Astrocyte (in vitro differentiated cells and primary cell): Measurements from ENCODE around the gene FLACC1. TPM values are rescaled to one million over a fixed set of nuclear protein-coding genes. Genes with fewer than 3 reads are reported as not detected.
A peak's percentile ranks its signal among the peaks of the same experiment; 100 is the strongest.
"Not testable (repeated sequence)": the region's sequence is repeated elsewhere in the genome, so short reads cannot be mapped to it uniquely, and the experiment has no call there.

ENCODE experiments used
- DNase-seq: peaks from one replicate; pipeline ENCODE4 v3.0.0-alpha.2; 2010; ENCODE audit warnings: low read depth
- FAIRE-seq: peaks from 2 replicates; lab custom pipeline; 2011; peaks lifted over from hg19 to GRCh38; lab: Jason Lieb, UNC
- H2AFZ ChIP-seq: 2 replicates; pipeline ENCODE4 v1.6.0; 2012; ENCODE audit warnings: low read depth, low read length, inconsistent platforms
- H3K27ac ChIP-seq: 2 replicates; pipeline ENCODE4 v1.5.1; 2011; ENCODE audit warnings: low read depth, low read length, inconsistent platforms
- H3K27me3 ChIP-seq: 2 replicates; pipeline ENCODE4 v1.6.0; 2011; ENCODE audit warnings: low read length, inconsistent platforms; ENCODE audit not compliant: insufficient read depth
- H3K36me3 ChIP-seq: 2 replicates; pipeline ENCODE4 v1.5.1; 2011; ENCODE audit warnings: low read length, inconsistent platforms; ENCODE audit not compliant: insufficient read depth
- H3K4me1 ChIP-seq: 2 replicates; pipeline ENCODE4 v1.5.1; 2011; ENCODE audit warnings: low read length, inconsistent platforms; ENCODE audit not compliant: insufficient read depth
- H3K4me2 ChIP-seq: 2 replicates; pipeline ENCODE4 v1.6.0; 2012; ENCODE audit warnings: low read length, inconsistent platforms
- H3K4me3 ChIP-seq: 2 replicates; pipeline ENCODE4 v1.5.1; 2011; ENCODE audit warnings: low read depth, mild to moderate bottlenecking, low read length, inconsistent platforms; ENCODE audit not compliant: insufficient read depth
- H3K79me2 ChIP-seq: 2 replicates; pipeline ENCODE4 v1.6.0; 2012; ENCODE audit warnings: mild to moderate bottlenecking, low read length, inconsistent platforms; ENCODE audit not compliant: insufficient read depth
- H3K9ac ChIP-seq: 2 replicates; pipeline ENCODE4 v1.6.0; 2012; ENCODE audit warnings: mild to moderate bottlenecking, low read length, inconsistent platforms
- H3K9me3 ChIP-seq: 2 replicates; pipeline ENCODE4 v1.5.1; 2012; ENCODE audit warnings: low read depth, mild to moderate bottlenecking, low read length, inconsistent platforms; ENCODE audit not compliant: insufficient read depth
- H4K20me1 ChIP-seq: 2 replicates; pipeline ENCODE4 v1.6.0; 2012; ENCODE audit warnings: low read length, inconsistent platforms; ENCODE audit not compliant: insufficient read depth
- H3K27ac Mint-ChIP-seq: one replicate; pipeline ENCODE4 v1.8.0; 2021; ENCODE audit warnings: mild to moderate bottlenecking, mixed read lengths; ENCODE audit not compliant: unreplicated experiment
- H3K27me3 Mint-ChIP-seq: one replicate; pipeline ENCODE4 v1.8.0; 2021; ENCODE audit warnings: low read depth, mixed read lengths; ENCODE audit not compliant: unreplicated experiment
- H3K36me3 Mint-ChIP-seq: one replicate; pipeline ENCODE4 v1.8.0; 2021; ENCODE audit warnings: low read depth, mixed read lengths; ENCODE audit not compliant: unreplicated experiment
- H3K4me1 Mint-ChIP-seq: one replicate; pipeline ENCODE4 v1.8.0; 2021; ENCODE audit warnings: low read depth, mixed read lengths; ENCODE audit not compliant: unreplicated experiment
- H3K4me3 Mint-ChIP-seq: one replicate; pipeline ENCODE4 v1.8.0; 2021; ENCODE audit warnings: mild to moderate bottlenecking, moderate library complexity, mixed read lengths; ENCODE audit not compliant: unreplicated experiment
- H3K9me3 Mint-ChIP-seq: one replicate; pipeline ENCODE4 v1.8.0; 2021; ENCODE audit warnings: mild to moderate bottlenecking, mixed read lengths; ENCODE audit not compliant: unreplicated experiment
- CTCF ChIP-seq: IDR thresholded peaks from 2 replicates; pipeline ENCODE4 v1.5.1; 2011; ENCODE audit warnings: low read depth, mild to moderate bottlenecking, inconsistent platforms, low read length, moderate library complexity; ENCODE audit not compliant: insufficient read depth
- EZH2 ChIP-seq: IDR thresholded peaks from 2 replicates; pipeline ENCODE4 v1.6.1; 2012; ENCODE audit warnings: mild to moderate bottlenecking, low read length, inconsistent platforms; ENCODE audit not compliant: insufficient read depth
- total RNA-seq: library from RNA; stranded (reverse); gene quantifications from 2 replicates; pipeline ENCODE4 v1.2.1, GENCODE V29; 2021

Gene FLACC1
- total RNA-seq, 1 donor from 2014 or later = 2.2 TPM

DNA sequence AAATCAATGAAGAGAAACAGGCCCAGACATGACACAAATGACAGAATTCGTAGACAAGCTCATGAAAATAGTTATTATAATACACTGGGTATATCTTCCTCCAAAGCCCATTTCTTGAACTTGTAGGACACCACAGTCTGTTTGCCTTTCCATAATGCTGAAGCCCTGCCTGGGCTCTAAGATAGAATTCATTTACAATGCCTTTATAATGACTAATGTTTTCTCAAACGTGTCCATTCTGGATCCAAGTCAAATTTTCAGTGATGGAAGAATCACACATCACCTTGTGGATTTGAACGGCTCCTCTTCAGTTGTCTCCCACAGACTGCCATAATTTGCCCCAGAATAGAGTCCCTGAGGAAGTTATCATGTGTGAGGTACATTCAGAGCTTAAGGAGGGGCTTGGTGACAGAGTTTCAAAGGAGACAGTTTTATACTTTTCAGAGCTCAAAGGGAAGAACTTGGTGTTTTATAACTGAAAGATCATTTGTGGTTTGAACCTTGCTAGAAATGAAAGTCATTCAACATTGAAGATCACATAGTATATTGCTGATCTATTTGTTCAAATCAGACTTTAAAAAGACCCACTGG lies 58.6 kb downstream of the FLACC1 start:
- H3K36me3 ChIP-seq = no peaks in the 10 kb centered on the region
- peaks cover 17% of the 10 kb centered on the region for H3K9me3 Mint-ChIP-seq
- H3K4me1 ChIP-seq = no peaks in the 10 kb centered on the region
- FAIRE-seq (no peak), DNase-seq (peak; percentile 23)
- no peak overlapping the region for H3K9ac ChIP-seq
- no peak overlapping the region for H3K4me2 ChIP-seq
- no peak overlapping the region for H3K27ac ChIP-seq
- no peaks in the 10 kb centered on the region for H3K27me3 Mint-ChIP-seq
- H3K36me3 Mint-ChIP-seq = peaks cover 23% of the 10 kb centered on the region
- no peaks in the 10 kb centered on the region for H3K79me2 ChIP-seq
- H3K4me3 ChIP-seq = no peak overlapping the region
- no peaks in the 10 kb centered on the region for H3K27me3 ChIP-seq
- H3K27ac Mint-ChIP-seq = no peak overlapping the region
- no peaks in the 10 kb centered on the region for H3K4me1 Mint-ChIP-seq
- TF ChIP-seq EZH2 = no peak
- TF ChIP-seq CTCF = no peak
- no peak overlapping the region for H2AFZ ChIP-seq
- no peaks in the 10 kb centered on the region for H3K9me3 ChIP-seq
- no peak overlapping the region for H3K4me3 Mint-ChIP-seq
- H4K20me1 ChIP-seq = no peaks in the 10 kb centered on the region

- H3K9ac ChIP-seq, FAIRE-seq, H3K27me3 ChIP-seq, H3K4me1 Mint-ChIP-seq, H3K79me2 ChIP-seq, H2AFZ ChIP-seq, H3K4me3 ChIP-seq, H3K4me3 Mint-ChIP-seq, H4K20me1 ChIP-seq, DNase-seq, H3K27me3 Mint-ChIP-seq, H3K4me2 ChIP-seq, H3K9me3 ChIP-seq, H3K27ac Mint-ChIP-seq, H3K4me1 ChIP-seq, H3K27ac ChIP-seq: not testable (repeated sequence)
- H3K36me3 ChIP-seq = peaks cover 17% of the 10 kb centered on the region
- Mint-ChIP-seq H3K36me3 (peaks cover 50% of the 10 kb centered on the region), H3K9me3 (peaks cover 35% of the 10 kb centered on the region)
Observed at GRCh38 chr2:201290457-201291148, 66.5 kb downstream of the FLACC1 start.

DNA sequence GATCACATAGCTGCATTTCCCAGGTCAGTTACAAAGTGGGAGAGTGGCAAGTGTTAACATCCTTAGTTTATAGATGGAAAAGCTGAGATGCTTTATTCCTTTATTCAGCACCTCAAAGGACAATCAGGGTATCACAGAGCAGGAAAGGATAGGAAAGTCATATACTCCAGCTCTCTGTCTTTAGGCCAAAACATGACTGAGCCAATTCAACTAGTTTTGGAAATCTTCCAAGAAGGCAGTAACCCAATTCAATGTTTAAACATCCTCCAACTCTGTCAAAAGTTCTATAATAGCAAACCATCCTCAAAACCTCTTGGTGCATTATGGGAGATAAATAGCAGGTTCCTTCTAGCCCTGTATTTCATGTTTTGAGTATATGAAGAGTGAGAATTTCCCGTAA lies 71.6 kb downstream of the FLACC1 start:
- H3K79me2 ChIP-seq = no peaks in the 10 kb centered on the region
- H3K4me3 Mint-ChIP-seq = no peak overlapping the region
- H3K4me1 Mint-ChIP-seq = no peaks in the 10 kb centered on the region
- H3K36me3 ChIP-seq = peaks cover 21% of the 10 kb centered on the region
- DNase-seq (no peak), FAIRE-seq (no peak)
- no peaks in the 10 kb centered on the region for H4K20me1 ChIP-seq
- no peaks in the 10 kb centered on the region for H3K27me3 ChIP-seq
- no peak overlapping the region for H3K4me2 ChIP-seq
- no peak for TF ChIP-seq CTCF
- no peak for TF ChIP-seq EZH2
- H3K27me3 Mint-ChIP-seq = no peaks in the 10 kb centered on the region
- peaks cover 34% of the 10 kb centered on the region for H3K36me3 Mint-ChIP-seq
- no peak overlapping the region for H3K27ac Mint-ChIP-seq
- peaks cover 10% of the 10 kb centered on the region for H3K9me3 Mint-ChIP-seq
- H2AFZ ChIP-seq = no peak overlapping the region
- no peak overlapping the region for H3K27ac ChIP-seq
- H3K4me3 ChIP-seq = no peak overlapping the region
- no peak overlapping the region for H3K9ac ChIP-seq
- H3K4me1 ChIP-seq = no peaks in the 10 kb centered on the region
- no peaks in the 10 kb centered on the region for H3K9me3 ChIP-seq
